Iris pigment epithelial cell (primary cell): ENCODE data around the gene RIPK3.
"Not testable (repeated sequence)": the region's sequence is repeated elsewhere in the genome, so short reads cannot be mapped to it uniquely, and the experiment has no call there.

ENCODE experiments used
- DNase-seq: peaks from one replicate; pipeline ENCODE4 v3.0.0-alpha.2; 2011; ENCODE audit warnings: low read depth

Gene RIPK3

DNA sequence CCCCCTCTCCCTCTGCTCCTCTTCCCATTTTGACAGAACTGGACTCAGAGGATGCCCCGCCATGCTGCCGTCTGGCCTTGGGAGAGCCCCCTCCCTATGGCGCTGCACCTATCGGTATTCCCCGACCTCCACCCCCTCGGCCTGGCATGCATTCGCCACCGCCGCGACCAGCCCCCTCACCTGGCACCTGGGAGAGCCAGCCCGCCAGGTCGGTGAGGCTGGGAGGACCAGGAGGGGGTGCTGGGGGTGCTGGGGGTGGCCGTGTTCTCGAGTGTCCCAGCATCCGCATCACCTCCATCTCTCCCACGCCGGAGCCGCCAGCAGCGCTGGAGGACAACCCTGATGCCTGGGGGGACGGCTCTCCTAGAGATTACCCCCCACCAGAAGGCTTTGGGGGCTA is 29.7 kb upstream of the RIPK3 start:
- no peak for DNase-seq

DNA sequence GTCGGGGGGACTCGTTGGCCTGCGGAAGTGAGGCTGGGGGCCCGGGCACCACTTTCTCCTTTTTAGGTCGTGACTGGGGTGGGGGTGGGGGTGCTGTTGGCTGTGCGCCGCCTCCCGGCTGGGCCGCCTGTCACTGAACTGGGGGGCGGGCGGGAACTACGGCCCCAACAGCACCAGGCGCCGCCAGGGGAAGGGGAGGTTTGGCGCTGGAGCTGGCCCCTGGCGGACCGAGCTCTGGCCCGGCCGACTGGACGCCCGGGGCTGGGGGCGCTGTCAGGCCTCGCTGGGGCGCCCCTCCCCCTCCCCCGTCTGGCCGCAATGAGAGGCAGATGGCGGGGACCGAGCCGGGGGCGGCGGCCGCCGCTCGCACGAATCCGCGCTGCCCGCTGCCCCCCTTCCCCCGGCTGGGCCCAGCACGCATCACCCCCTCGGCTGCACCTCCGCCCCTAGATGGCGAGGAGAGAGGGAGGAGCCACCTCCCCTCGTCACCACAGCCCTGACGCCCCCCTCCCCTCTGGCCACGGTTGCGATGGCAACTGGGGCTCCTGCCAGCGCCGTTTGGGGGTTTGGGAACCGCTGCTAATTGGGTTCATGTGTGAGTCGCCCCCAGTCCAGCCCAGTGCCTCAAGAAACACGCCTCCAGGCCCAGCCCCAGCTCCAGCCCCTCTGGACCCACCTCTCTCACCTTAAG is 28.9 kb upstream of the RIPK3 start:
- DNase-seq = peak; percentile 38

DNA sequence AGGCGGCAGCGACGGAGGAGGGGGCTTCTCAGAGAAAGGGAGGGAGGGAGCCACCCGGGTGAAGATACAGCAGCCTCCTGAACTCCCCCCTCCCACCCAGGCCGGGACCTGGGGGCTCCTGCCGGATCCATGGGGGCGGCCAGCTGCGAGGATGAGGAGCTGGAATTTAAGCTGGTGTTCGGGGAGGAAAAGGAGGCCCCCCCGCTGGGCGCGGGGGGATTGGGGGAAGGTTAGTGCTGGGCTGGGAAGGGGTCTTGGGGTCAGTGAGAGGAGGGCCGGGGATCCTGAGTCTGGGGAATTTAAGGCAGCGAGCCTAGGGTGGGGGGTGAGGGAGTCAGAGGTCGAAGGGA is 28.4 kb upstream of the RIPK3 start:
- no peak for DNase-seq

DNA sequence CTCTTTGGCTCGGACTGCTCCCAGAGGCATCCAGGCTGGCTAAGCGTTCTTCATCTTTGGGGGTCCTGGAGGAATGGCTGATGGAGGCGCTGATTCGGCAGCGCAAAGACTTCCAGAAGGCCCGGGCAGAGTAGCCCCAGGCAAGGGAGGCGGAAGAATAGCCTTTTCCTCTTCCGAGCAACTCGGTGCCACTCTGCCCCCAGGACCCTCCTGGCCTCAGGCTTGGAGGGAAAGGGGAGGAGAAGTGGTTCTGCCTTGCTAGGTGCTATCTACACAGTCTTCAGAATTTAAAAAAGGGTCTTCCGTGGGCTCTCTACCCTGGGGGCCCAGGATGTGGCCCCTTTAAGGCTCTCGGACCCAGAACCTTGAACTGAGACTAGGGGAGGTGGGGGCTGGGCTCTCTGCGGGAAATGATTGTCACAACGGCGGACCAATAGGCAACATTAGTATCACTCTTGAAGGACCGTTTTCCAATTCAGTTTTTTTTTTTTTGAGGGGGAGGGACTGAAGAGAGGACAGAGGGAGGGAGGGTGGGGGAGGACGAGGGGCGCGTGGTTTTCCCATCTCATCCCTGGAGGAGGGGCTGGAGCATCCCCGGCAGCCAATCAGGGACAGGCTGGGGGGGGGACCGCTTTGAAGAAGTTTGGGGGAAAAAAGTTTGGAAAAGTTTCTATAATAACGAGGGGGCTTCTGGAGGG is 27.9 kb upstream of the RIPK3 start, which contains the start of gene NFATC4:
Gene NFATC4, plus strand, starts transcription at position 671 of the 698 bp plus-strand sequence. CDS start 157 bp downstream, outside the sequence.
- DNase-seq = peak; percentile 92

DNA sequence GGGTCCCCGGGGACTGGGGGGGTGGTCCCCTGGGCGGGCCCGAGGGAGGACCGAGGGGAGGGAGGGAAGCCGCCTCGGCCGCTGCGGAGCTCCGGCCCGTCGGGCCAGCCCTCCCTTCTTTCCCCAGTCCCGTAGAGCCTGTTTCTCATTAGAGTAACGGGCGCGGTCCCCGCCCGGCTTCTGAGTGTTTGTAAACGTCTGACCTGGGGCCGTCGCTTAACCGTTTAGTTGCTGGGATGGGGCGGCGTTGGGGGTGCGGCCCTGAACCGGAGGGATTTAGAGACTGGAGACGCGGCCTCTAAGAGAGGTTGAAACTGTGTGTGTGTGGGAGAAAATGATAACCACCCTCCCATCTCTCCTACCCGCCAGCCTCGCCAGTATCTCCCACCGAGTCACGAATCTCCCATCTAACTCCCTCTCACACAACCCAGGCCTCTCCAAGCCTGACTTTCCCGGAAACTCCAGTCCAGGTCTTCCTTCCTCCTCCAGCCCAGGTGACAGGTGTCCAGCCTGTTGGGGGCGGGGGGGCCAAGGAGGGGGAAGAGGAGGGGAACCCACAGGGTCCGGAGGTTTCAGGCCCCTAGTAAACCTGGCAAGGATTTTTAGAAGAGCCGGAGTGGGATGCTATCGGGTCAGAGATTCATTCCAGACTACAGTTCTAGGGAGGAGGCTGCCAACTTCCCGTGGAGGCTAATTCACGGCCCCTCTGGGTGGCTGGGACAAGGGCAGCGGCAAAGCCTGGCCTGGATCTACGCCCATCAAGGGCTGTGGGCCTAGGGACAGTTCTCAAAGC is 27.1 kb upstream of the RIPK3 start:
- DNase-seq = peak; percentile 93

DNA sequence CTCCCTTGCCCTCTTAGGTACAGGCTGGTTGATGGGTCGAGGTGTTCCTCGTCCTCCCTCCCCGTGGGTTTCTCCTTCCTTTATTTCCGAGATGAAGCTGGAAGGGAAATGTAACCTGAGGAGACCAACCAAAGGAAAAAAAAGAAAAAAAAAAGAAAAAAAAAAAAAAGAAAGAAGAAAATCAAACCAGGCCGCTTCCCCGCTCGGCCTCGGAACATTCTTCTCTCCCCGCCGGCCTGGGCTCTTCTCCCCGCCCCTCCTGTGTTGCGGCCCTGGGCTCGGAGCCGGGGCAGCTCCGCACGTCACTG is 26.6 kb upstream of the RIPK3 start:
- no peak for DNase-seq

DNA sequence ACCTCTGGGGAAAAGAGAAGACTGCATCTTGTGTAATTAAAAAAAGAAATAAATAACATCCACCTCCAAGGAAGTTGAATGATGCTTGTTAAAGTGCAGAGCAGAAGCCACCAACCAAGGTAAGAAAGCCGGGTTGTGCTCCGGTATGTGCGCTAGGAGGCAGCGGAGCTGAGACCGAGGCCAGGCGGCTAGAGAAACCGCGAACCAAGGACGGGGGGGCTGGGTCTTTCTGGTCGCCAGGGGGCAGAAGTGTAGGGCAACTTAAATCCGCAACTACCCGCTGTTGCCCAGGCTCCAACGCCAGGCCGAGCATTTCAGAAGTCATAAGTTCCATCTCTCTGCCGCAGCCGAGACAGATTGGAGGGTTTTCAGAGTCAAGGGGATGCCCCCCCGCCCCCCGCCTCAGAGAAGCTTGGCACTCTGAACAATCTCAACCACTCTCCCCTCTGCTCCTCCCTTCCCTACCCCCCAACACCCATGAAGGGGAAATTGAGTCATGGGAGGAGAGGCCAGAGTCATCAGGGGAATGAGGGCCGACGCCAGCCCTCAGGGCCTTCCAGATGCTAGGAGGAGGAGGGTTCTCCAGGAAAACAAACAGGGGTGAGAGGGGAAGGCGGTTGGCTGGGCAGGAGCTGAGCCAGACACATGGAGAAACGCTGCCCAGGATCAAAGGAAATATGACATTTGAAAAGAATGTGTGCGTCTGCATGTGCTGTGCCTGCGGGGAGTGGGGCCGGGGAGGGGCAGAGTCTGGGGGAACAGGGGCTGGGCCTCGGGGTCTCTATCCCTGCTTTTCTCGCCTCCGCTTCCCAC is 26.0 kb upstream of the RIPK3 start:
- DNase-seq = peak; percentile 94

DNA sequence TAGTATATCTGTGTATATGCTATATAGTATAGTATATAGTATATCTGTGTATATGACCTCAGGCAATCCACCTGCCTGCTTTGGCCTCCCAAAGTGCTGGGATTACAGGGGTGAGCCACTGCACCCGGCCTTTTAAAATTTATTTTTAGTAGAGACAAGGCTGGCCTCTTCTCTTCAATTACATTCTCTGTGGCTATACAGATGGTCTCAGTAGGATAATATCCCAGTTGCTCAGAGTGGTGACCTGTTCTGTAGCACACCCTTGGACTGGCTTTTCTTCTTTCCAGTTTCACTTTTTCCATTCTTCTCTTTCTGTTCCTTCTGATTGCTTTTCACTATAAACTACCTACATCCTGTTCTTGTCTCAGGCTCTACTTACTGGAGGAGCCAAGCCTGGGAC is 25.1 kb upstream of the RIPK3 start:
- no peak for DNase-seq

DNA sequence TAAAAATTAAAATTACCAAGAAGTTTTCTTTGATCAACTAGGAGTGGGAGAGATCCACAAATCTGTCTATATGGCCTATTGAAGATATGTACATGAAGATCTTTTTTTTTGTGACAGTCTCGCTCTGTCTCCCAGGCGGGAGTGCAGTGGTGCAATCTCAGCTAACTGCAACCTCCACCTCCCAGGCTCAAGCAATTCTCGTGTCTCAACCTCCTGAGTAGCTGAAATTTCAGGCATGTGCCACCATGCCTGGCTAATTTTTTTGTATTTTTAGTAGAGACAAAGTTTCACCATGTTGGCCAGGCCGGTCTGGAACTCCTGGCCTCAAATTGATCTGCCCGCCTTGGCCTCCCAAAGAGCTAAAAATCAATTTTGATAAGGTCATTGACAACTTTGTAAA is 23.6 kb upstream of the RIPK3 start:
- DNase-seq = no peak

DNA sequence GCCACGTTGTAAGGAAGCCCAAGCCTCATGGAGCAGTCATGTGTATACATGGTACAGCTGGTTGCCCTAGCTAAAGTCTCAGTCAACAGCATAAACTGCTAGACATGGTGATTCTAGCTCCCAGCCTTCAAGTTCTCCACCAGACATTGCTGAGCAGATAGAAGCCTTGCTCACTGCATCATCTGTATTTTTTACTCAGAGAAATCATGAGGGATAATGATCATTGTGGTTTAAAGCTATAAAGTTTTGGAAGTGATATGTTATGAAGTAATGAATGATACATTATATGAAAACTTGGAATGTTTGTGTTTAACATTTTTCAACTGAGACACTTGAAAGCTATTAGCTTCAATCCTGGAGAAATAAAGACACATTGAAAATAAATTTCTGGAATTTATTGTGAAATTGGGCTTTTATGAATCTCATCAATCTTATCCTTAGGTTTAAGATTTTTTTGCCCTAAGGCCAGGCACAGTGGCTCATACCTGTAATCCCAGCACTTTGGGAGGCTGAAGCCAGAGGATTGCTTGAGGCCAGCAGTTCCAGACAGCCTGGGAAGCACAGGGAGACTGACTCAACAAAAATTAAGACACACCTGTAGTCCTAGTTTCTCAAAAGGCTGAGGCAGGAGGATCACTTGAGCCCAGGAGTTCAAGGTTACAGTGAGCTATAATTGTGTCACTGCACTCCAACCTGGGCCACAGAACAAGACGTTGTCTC is 22.6 kb upstream of the RIPK3 start:
- DNase-seq = no peak

DNA sequence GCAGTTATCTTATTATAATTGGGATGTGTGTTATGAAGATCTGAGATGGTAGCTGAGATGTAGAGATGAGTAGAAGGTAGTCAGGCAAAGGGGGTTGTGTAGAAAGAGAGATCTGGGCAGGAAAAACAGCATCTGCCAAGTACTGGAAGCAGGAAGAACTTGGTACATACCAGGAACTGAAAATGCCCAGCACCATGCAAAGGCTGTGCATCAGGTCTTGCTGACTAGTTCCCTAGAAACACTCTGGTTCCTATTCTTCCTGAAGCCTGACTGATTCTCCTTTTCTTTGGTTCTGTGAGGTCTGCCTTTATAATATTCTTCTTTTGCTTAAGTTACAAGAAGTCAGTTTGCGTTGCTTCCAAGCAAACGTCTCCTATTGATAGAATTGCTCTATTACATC is 21.5 kb upstream of the RIPK3 start:
- no peak for DNase-seq

DNA sequence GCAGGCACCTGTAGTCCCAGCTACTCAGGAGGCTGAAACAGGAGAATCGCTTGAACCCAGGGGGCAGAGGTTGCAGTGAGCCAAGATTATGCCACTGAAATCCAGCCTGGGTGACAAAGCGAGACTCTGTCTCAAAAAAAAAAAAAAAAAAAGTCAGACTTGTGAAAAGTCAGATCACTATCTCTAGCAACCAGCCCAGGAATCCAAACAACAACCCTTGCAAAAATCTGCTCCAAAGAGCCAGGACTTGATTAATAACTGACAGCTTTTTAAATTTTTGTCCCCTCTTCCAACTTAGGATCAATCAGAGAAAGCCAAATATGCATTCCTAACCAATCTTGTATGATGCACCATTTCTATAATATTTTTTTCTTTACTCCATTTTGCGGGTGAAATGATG is 20.5 kb upstream of the RIPK3 start:
- DNase-seq = no peak

DNA sequence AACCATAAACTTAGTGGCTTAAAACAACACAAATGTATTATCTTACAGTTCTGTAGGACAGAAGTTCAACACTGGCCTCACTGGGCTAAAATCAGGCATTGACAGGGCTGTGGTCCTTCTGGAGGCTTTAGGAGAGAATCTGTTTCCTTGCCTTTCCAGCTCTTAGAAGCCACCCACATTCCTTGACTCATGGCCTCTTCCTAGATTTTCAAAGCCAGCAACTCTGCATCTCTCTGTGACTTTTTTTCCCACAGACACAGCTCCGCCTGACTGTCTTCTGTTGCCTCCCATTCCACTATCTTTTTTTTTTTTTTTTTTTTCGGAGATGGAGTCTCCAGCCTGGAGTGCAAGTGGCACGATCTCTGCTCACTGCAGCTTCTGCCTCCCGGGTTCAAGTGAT is 16.4 kb upstream of the RIPK3 start:
- DNase-seq = no peak

DNA sequence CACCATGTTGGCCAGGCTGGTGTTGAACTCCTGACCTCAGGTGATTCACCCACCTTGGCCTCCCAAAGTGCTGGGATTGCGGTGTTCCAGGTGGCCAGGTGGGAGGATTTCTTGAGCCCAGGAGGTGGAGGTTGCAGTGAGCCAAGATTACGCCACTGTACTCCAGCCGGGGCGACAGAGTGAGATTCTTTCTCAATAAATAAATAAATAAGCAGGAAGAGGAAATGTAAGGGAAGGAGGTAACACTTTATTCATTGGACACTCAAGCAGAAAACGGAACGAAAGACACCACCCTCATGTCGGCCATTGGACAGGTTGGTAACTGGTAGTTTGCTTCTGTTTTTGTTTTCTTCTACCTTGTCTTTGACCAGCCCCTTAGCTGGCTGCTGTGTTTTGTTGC is 15.2 kb upstream of the RIPK3 start:
- DNase-seq = no peak

DNA sequence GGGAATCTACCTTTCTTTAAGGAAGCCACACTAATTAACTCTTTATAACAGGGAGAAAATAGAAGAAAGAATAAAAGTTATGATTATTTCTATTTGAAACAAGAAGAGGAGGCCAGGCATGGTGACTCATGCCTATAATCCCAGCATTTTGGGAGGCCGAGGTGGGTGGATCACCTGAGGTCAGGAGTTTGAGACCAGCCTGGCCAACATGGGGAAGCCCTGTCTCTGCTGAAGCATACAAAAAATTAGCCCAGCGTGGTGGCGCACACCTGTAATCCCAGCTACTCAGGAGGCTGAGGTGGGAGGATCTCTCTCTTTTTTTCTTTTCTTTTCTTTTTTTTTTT is 14.7 kb upstream of the RIPK3 start:
- DNase-seq = not testable (repeated sequence)

DNA sequence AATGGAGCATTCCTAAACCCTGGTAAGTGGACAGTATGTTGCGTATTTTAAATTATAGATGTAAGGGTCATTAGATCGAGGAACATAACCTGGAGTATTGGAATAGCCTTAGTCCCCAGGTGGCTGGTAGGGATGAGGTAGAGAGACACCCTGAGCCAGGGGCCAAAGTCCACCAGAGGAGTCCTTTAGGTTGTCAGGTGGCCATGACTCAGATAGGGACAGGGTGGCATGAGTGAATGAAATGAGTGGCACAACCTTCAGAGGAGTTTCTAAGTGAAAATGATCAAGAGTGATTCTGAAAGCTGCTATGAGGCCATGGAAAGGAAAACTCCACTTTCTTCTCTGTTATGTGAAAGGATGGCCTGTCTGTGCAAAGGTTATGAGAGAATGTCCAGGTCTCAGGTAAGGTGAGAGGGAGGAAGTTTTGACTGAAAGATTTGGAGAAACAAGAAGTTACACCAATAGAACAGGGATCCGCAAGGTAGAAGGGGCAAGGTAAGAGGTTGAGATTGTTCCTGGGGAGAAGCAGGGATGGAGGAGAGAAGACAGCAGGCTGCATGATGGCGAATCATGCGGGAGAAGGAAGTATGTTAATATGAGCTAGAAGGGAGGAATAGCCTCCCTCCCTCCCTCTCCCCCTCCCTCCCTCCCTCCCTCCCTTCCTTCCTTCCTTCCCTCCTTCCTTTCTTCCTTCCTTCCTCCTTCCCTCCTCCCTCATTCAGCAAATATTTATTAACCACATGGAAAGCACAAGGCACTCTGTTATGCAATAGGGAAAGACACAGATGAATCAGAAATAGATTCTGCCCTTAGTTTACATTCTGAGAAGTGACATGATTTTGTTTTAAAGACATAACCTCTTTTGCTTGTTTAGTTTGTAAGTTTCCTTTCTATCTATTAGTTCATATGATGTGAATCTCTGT is 14.0 kb upstream of the RIPK3 start:
- DNase-seq = peak; percentile 77

DNA sequence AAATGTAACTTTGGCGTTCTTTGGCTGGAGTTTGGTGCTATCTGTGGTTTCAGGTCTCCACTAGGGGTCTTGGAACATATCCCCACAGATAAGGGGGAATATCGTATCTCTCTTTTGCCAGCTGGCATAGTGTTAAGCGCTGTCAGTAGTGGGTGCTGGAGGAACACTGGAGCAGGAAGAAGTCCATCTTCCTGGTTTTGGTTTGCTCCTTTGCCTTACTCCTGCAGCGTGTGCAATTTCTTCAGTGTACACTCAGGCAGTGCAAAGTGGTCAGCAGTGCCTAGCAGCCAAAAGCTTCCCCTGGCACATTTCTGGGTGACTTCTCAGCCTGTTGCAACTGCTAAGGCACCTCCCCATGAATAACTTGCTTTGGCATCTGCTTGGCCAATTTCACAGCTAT is 11.7 kb upstream of the RIPK3 start:
- peak; percentile 43 for DNase-seq

DNA sequence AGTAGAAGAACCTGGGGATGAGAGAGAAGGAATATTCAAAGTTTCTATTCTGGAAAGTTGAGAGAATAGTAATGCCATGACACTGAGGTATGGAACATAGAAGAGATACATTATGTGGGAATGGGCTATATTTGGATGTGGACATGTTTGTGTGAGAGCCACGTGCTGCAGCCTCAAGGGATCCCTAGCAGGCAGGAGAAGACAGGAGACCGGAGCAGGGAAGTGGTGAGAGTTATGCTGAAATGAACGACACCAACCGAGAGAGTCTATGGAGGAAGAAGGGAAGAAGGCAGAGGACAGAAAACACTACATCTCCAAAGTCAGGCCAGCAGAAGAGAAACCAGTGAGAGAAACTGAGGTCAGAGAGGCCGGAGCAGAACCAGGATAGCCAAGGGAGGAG is 10.0 kb upstream of the RIPK3 start:
- DNase-seq = no peak

DNA sequence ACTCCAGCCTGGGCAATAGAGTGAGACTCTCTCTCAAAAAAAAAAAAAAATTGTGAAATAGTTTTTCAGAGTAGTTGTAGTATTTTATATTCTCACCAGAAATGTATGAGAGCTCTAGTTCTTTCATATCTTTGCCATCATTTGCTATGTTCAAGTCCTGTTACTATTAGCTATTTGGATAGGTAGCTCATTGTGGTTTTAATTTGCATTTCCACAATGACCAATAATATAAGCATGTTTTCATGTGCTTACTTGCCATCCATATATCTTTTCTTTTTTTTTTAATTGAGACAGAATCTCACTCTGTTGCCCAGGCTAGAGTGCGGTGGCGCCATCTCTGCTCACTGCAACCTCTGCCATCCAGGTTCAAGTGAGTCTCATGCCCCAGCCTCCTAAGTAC is 8.4 kb upstream of the RIPK3 start:
- DNase-seq = no peak

DNA sequence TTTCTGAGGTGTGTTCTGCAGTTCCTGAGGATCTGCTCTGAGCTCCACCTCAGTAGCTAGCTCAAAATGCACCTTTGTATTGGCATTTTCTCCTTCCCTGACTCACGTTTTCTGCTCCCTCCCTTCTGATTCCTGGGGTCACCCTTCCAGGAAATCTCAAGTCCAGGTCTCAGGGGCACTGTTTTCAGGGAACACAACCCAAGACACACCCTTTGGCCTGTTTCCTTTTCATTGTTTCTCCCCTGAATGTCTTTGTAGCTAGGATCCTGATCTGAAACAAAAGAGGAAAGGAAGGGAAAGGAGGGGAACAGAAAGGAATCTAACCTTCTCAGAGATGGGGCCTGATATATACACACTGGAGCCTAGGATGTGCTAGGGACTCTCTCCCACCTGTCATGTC is 7.3 kb upstream of the RIPK3 start:
- no peak for DNase-seq
